ENCODE measurements around the gene CEBPA.
A peak's percentile ranks its signal among the peaks of the same experiment; 100 is the strongest.
"Not testable (repeated sequence)": the region's sequence is repeated elsewhere in the genome, so short reads cannot be mapped to it uniquely, and the experiment has no call there.

Gene CEBPA

GRCh38 chr19:33299051-33299688 is 3.2 kb downstream of the CEBPA start:
- DNase-seq: no peak

- no peak for DNase-seq
Observed at GRCh38 chr19:33298146-33298911, 4.0 kb downstream of the CEBPA start.

DNA sequence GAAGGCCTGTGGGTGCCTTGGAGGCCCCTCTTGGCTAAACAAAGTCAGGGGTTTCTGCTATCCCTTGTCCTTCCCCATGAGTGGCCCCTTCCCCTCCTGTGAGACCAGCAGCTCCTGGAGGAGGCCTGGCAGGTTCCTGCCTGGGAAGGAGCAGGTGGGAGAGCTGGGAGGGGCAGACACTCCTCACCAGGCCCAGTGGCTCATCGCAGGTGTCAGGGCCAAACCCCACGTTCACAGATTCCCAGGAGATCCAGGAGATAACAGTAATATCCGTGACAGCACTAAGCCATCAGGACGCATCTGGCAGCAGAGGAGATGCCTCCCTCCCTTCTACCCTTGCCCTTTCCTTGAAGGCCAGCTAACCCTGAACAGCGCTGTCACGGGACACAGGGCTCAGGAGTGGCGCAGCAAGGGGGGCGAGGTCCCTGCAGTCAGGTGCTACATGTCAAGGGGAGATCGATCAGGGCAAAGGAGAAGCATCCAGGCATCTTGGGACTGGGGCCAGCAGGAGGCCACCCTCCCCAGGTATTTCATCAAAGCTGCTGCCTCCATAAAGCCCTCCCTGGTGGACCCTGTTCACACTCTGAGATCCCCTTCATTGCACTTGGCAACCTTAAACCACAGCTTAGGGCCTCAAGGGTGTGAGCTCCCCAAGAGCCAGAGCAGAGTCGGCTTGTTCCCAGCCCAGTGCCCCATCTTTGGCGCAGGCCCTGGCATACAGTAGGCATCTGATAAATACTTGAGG is 4.8 kb downstream of the CEBPA start:
- DNase-seq: no peak

- no peak for DNase-seq
Observed at GRCh38 chr19:33296488-33296971, 5.8 kb downstream of the CEBPA start.

GRCh38 chr19:33295621-33296487 is 6.5 kb downstream of the CEBPA start:
- no peak for DNase-seq

GRCh38 chr19:33295046-33295445 is 7.3 kb downstream of the CEBPA start:
- DNase-seq: not testable (repeated sequence)

DNA sequence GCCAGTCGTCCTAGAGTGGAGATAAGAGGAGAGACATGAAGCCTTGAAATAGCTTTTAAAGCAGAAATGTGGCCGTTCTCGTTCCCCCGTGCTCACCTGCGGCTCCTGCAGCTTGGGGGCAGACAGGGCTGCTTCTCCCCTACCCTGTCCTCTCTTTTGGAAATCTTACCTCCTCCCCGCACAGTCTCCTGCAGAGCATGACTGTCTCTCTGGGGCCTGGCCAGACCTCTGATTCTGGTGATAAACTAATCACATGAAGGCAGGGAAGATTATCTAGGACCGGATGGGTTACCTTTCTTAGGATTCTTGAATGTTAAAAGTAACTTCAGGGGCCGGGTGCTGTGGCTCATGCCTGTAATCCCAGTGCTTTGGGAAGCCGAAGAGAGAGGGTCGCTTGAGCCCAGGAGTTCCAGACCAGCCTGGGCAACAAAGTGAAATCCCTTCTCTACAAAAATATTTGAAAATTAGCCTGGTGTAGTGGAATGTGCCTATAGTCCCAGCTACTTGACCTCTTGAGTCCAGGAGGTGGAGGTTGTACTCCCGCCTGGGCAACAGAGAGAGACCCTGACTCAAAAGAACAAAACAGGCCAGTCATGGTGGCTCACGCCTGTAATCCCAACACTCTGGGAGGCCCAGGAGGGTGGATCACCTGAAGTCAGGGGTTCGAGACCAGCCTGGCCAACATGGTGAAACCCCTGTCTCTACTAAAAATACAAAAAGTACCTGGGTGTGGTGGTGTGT is 8.1 kb downstream of the CEBPA start:
- DNase-seq: no peak

- peak; percentile 8 for DNase-seq
Observed at GRCh38 chr19:33293255-33294057, 8.9 kb downstream of the CEBPA start.

DNA sequence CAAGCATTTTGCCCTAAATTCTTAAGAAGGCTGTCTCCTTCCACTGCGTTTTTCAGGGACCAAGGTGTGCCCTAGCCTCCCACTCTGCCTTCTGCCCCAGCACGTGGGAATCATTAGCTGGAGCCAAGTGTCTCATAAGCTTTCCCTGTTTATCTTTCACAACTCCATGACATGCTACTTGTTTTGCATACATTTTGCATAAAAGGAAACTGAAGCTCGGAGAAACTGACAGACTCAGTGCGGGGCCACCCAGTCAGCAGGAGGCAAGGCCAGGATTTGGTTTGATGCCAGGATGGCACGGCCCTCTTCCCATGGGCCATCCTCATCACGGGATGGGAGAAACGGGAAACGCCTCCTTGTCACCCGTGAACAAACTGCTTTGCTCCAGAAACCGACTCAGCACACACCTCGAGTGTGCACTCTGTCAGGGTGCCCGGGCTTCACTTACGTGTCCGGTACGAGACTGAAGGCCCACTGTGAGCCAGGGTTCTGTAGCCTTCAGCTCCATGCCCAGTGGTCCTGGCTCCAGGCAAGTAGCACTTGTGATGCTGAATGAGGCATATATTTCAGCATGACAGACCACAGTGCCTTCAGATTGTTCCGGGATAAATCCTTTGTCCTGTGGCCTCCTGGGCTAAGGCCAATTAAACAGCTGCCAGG is 9.6 kb downstream of the CEBPA start:
- no peak for DNase-seq

GRCh38 chr19:33291623-33292534 is 10.5 kb downstream of the CEBPA start:
- no peak for DNase-seq

DNA sequence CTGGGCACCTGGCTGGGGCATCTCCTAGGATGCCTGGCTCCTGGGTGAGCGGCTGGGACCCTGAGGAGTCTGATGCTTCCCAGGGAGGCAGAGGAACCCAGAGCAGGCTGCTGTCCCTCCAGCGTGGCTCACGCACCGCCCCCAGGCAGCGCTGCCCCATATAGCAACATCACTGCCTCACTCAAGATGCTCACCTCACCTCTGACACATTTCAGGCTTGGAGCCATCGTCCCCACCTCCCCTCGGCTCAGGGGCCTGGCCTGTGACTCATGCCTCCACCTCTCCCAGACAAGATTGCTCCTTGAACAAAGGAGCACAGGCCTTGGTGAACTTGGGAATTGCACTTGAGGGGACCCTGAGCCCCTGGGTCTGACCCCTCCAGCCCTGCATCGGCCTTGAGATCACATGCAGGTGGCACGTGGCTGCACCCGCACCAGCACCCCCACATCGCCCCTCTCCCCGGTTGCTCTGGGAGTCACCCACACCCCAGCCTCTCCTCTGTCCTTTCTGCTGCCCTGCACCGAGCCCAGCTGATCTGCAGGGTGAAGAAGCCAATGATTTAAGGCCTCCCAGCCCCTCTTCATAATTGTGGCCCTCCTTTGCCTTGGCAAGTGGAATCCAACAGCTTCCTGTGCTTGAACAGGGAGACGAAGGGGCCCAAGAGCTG is 11.2 kb downstream of the CEBPA start:
- DNase-seq: no peak

DNA sequence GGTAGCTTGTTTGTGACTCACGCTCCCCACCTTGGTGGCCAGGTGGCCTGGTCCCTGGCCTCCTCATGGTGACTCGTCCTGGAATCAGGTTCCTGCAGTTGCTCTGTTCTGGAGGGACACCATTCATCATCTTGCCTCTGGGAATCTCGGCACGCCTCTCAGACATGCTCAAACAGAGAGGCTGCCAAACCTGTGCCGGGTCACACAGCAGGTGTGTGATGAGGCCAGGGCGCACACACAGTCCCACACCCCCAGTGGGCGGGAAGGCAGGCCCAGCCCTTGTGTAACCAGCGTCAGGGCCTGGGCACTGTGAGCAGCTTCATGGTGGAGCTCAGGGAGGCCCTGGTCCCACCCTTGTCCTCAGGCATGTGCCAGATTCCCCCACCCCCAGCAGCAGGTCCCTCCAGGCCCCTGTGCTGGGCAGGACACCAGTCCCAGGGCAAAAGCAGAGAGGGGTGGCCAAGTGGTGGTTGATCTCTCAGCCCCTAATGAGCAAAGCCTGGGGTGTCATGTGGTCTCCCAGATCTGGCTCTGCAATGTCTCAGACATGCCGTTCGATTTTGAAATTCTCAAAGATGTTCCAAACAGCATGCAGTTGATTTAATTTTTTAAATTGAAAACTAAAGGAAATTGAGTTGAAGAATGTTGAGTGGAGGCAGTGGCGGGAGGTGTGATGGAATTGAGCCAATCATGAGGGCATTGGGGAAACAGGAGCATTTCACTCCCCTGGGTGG is 12.1 kb downstream of the CEBPA start:
- DNase-seq: no peak

GRCh38 chr19:33289261-33289660 is 13.1 kb downstream of the CEBPA start:
- no peak for DNase-seq

DNA sequence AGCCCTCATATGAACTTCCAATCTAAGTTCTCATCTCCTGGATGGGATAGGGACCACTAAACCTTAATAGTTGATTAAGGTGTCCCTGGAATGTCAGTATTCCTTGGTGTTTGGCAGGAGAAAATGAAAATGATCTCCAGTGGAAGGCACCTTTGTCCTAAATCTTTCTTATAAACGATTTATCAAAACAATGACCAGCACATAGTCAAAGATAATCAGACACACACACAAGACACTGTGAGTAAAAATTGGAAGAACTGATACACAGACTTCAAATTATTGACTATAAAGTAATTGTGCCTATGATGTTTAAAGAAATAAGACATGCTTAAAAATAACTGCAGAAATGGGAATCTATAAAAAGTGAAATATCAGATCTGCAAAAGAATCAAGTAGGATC is 13.7 kb downstream of the CEBPA start:
- DNase-seq: no peak

DNA sequence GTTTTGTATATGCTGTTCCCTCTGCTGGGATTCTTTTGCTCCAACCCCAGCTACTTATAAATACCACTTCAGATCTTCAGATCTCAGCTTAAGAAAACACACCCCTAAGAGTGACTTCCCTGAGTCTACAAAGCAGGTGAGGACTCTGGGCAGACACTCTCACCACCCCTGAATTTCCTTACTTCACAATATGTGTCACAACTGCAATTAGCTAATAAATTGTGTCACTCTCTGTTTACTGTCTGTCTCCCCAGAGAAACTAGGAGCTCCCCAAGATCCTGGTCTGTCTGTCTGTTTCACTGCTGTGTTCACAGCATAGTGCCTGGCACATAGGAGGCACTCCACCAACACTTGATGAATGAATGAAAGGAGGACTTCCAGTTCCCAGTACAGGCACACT is 14.4 kb downstream of the CEBPA start:
- DNase-seq: no peak

GRCh38 chr19:33287438-33287837 is 14.9 kb downstream of the CEBPA start:
- no peak for DNase-seq

DNA sequence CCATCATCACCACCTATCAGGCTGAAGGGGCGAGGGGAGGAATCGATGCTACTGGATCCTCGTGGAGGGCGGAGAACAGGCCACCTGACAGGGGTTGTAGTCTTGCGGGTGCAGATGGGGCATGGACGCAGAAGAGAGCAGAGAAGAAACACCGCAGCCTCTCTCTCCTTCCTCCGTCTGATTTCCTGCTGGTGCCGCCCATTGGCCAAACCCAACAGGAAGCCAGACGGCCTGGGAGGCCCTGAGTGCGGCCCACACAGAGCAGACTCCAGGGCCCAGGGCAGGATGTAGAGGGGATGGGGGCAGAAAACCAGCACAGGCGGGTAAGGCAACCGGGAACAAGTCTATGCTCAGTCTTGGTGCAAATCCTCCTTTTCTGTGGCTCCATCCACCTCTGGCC is 15.4 kb downstream of the CEBPA start:
- no peak for DNase-seq

GRCh38 chr19:33285441-33285927 is 16.9 kb downstream of the CEBPA start:
- no peak for DNase-seq

Data from NCI-H748 treated with DMSO at 0.1 percent for 48 hours (cell line).